ENCODE data around the gene CSNK2B. TPM values are rescaled to one million over a fixed set of nuclear protein-coding genes. Genes with fewer than 3 reads are reported as not detected.

CSNK2B gene
- total RNA-seq = 100 to 1,000 TPM; 140 to 157 (median 141) TPM
- 134 TPM for total RNA-seq (2013)

DNA sequence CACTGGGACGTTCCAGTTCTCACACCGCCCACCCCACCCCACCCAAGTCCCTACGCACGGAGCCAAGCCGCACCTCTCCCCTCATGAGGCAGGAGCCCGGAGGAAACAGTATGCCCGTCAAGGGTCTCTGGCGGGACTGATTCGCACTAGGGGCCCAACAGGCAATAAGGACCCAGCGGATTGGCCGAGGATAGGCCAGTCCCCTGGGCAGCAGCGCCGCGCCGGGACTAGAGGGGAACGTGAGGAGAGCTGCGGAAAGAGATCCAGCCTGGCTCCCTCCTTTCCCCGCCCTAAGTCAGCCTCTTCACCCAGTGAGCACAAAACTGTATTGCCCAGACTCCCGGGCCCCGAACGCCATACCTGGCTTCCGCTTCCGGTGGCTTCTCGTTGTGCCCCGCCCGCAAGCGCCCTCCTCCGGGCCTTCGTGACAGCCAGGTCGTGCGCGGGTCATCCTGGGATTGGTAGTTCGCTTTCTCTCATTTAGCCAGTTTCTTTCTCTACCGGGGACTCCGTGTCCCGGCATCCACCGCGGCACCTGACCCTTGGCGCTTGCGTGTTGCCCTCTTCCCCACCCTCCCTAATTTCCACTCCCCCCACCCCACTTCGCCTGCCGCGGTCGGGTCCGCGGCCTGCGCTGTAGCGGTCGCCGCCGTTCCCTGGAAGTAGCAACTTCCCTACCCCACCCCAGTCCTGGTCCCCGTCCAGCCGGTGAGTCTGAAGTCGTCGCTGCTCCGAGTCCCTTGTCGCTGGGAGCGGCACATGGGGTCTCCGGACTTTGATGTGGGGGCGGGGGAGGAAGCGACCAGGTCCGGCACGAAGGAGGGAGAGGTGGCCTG is at the start of gene CSNK2B:
CSNK2B (plus strand) TSS at position 580 of the 836 bp plus-strand sequence. CDS start 752 bp downstream, outside the sequence.
- peaks cover 32 to 53% of the 10 kb centered on the region in 2 donors for H3K4me1 Mint-ChIP-seq
- no peaks in the 10 kb centered on the region for H3K9me3 Mint-ChIP-seq
- H3K4me1 ChIP-seq (ENCODE audit: control insufficient read depth, insufficient read depth, low read length) = peaks cover 43% of the 10 kb centered on the region
- intact Hi-C loops (cut with micrococcal nuclease) = loop anchor here (1.0 to 10.0 kb wide), 7 partner anchors 13 to 948 kb away; partner anchors contain the start of genes ABHD16A, AGPAT1, BAG6 and DDX39B
- no peaks in the 10 kb centered on the region for H3K27me3 ChIP-seq (ENCODE audit: control insufficient read depth, insufficient read depth, low read length)
- peak within 1 kb of the TSS; percentile 67 for H3K4me3 ChIP-seq (ENCODE audit: low read length)
- peak within 1 kb of the TSS; percentile 96 for H3K4me3 Mint-ChIP-seq
- H3K36me3 Mint-ChIP-seq = no peaks in the 10 kb centered on the region
- peak within 1 kb of the TSS; percentile 97 to 100 for H3K27ac Mint-ChIP-seq
- H3K9me3 ChIP-seq (ENCODE audit: control insufficient read depth, insufficient read depth, low read length) = no peaks in the 10 kb centered on the region
- under 1% methylated on average over 63 of the region's 63 CpGs for WGBS (ENCODE audit: insufficient coverage)
- H3K27ac ChIP-seq (ENCODE audit: low read length) = peak within 1 kb of the TSS; percentile 92
- DNase-seq (peak; percentile 95 to 99), ATAC-seq (peak; percentile 88 to 97 (median 91))
- H3K27me3 Mint-ChIP-seq (ENCODE audit: low read depth in 2 of 2) = no peaks in the 10 kb centered on the region
- TF ChIP-seq, protein P1, sequence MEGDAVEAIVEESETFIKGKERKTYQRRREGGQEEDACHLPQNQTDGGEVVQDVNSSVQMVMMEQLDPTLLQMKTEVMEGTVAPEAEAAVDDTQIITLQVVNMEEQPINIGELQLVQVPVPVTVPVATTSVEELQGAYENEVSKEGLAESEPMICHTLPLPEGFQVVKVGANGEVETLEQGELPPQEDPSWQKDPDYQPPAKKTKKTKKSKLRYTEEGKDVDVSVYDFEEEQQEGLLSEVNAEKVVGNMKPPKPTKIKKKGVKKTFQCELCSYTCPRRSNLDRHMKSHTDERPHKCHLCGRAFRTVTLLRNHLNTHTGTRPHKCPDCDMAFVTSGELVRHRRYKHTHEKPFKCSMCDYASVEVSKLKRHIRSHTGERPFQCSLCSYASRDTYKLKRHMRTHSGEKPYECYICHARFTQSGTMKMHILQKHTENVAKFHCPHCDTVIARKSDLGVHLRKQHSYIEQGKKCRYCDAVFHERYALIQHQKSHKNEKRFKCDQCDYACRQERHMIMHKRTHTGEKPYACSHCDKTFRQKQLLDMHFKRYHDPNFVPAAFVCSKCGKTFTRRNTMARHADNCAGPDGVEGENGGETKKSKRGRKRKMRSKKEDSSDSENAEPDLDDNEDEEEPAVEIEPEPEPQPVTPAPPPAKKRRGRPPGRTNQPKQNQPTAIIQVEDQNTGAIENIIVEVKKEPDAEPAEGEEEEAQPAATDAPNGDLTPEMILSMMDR (IDR thresholded peaks at IDR 0.05) = no peak
- peaks cover 49% of the 10 kb centered on the region for H3K36me3 ChIP-seq (ENCODE audit: control insufficient read depth, insufficient read depth, low read length)

DNA sequence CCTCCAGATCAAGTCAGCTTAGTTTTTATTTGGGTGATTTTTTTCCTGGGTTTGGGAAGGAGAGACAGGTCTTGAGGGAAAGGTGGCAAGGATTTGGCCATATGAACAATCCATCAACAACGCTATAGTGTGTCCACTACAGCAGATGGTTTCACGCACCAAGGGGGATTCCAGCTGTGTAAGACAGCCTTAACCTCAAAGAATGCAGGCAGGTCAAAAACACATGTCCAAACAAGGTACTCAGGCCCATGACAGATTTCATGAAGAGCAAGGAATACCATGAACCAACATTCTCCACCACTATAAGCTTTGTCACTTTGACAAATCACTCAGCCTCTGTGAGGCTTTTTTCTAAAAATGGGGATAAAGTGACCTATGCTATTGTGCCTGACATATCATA is 48.9 kb upstream of the CSNK2B start:
- no peaks in the 10 kb centered on the region for H3K36me3 Mint-ChIP-seq
- Histone ChIP-seq H3K4me1 (ENCODE audit: control insufficient read depth, insufficient read depth, low read length) (peaks cover 28% of the 10 kb centered on the region), H3K36me3 (ENCODE audit: control insufficient read depth, insufficient read depth, low read length) (no peaks in the 10 kb centered on the region), H3K9me3 (ENCODE audit: control insufficient read depth, insufficient read depth, low read length) (no peaks in the 10 kb centered on the region), H3K27ac (ENCODE audit: low read length) (no peak overlapping the region), H3K27me3 (ENCODE audit: control insufficient read depth, insufficient read depth, low read length) (no peaks in the 10 kb centered on the region), H3K4me3 (ENCODE audit: low read length) (no peak overlapping the region)
- H3K4me1 Mint-ChIP-seq = peaks cover 11 to 17% of the 10 kb centered on the region in 2 donors
- no peak for ATAC-seq
- no peaks in the 10 kb centered on the region for H3K9me3 Mint-ChIP-seq
- 90% methylated on average over 2 of the region's 2 CpGs for WGBS (ENCODE audit: insufficient coverage)
- TF ChIP-seq, protein P1 (IDR thresholded peaks at IDR 0.05) = no peak
- no peak for DNase-seq
- no peak overlapping the region for H3K4me3 Mint-ChIP-seq
- H3K27me3 Mint-ChIP-seq (ENCODE audit: low read depth in 2 of 2) = no peaks in the 10 kb centered on the region
- H3K27ac Mint-ChIP-seq = no peak overlapping the region
- intact Hi-C loops (cut with micrococcal nuclease) = no loop called here

DNA sequence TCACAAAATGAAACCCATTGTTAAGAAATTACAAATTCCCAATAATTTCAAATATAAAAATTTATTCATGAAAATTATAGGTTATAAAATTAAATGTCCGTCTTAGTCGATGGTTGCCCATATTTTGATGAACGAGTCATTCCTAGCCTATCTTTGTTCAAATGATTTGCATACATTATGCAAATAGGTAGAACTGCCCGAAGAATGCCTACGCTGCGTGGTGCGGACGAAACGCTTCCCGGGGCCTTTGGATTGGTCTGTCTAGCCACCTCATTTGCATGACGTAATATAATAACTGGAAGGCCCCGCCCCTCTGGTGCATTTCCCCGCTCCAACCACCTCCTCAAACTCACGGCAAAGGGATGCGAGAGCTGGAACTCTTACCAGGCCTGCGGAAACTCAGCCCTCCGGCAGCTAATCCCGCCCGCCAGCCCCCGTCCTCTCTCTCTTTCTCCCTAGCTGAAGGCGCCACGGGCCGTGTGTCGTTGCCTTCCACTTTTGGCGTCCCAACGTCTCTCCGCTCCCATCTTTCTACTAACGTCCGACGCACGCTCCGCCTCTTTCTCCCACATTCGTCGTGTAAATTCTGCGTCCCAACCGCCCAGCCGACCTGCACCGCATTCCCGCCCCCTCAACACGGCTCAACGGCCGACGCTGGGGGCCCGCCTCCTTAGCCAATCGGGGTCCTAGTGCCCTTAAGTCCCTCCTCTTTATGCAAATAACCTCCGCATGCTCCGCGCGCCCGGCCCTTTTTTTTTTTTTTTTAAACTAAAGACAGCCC is 45.9 kb upstream of the CSNK2B start:
- Mint-ChIP-seq H3K9me3 (no peaks in the 10 kb centered on the region), H3K27ac (peak overlapping the region; percentile 92 to 95), H3K27me3 (ENCODE audit: low read depth in 2 of 2) (no peaks in the 10 kb centered on the region)

More for the DNA sequence above, 45.9 kb upstream of the CSNK2B start:
- peak; percentile 93 to 99 for DNase-seq
- TF ChIP-seq, protein P1 (IDR thresholded peaks at IDR 0.05) = no peak
- WGBS (ENCODE audit: insufficient coverage) = under 1% methylated on average over 45 of the region's 50 CpGs
- Mint-ChIP-seq H3K36me3 (no peaks in the 10 kb centered on the region), H3K4me3 (peak overlapping the region; percentile 92), H3K4me1 (peaks cover 20 to 25% of the 10 kb centered on the region in 2 donors)
- ATAC-seq = peak; percentile 80 to 94 (median 84)
- peaks cover 14% of the 10 kb centered on the region for H3K36me3 ChIP-seq (ENCODE audit: control insufficient read depth, insufficient read depth, low read length)
- peaks cover 29% of the 10 kb centered on the region for H3K4me1 ChIP-seq (ENCODE audit: control insufficient read depth, insufficient read depth, low read length)
- H3K4me3 ChIP-seq (ENCODE audit: low read length) = peak overlapping the region; percentile 91
- H3K9me3 ChIP-seq (ENCODE audit: control insufficient read depth, insufficient read depth, low read length) = no peaks in the 10 kb centered on the region
- intact Hi-C loops (cut with micrococcal nuclease) = loop anchor here (1.0 to 5.0 kb wide), 4 partner anchors 32 to 117 kb away; partner anchors contain the start of genes BAG6, CLIC1 and GPANK1
- H3K27me3 ChIP-seq (ENCODE audit: control insufficient read depth, insufficient read depth, low read length) = no peaks in the 10 kb centered on the region
- peak overlapping the region; percentile 98 for H3K27ac ChIP-seq (ENCODE audit: low read length)

Data from natural killer cell (primary cell).